Measurements from ENCODE around the gene CPT1A.

The CPT1A gene

DNA sequence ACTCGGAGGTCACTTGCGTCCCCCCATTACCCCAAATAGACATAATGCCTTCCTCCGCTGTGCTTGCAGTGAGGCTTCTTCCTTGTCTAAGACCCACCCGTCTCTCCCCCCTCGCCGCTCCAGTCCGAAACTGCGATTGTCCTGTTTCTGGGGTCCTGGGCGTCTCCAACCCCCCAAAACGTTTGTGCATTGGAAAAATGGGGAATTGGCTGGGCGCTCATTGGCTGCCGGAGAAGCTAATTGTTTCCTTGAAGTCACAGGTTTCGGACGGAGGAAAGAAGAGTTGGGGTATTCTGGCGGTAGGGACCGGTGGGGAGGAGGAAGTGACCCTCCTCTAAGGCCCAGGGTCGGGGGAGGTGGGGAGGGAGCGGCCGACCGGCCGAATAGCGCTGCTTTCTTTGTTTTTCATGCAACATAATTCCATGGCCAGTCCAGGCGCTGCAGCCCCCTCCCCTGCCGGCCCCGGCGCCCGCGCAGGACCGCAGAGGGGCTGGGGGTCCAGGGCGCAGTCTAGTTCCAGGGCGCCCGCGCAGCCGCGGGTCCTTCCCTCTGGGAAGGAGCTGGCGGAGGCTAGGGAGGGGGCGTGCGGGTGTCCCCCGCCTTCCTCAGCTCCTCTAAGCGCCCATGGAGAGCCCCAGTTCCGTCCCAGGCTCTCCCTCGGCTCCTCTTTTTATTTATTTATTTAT, 12.7 kb upstream of the CPT1A start:
- DNase-seq (ENCODE audit: low read depth in 1 of 2, low spot score in 1 of 2) = no peak

- DNase-seq (ENCODE audit: low read depth in 1 of 2, low spot score in 1 of 2) = no peak
Measured at GRCh38 chr11:68852628-68853027, 10.9 kb upstream of the CPT1A start.

DNA sequence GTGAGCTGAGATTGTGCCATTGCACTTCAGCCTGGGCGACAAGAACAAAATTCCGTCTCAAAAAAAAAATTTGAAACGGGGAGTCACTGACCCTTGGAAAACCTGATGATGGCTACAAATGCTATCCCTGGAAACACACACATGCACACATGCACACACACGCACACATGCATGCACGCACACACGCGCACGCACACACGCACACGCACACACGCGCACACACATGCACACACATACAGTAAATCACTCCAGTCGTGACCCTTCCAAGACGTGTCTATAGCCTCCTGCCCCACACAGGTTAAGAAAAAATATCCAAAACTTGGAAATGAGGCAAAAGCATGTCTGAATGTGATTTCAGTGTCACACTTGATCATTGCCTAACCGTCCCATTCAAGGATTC, 6.7 kb upstream of the CPT1A start:
- DNase-seq (ENCODE audit: low read depth in 1 of 2, low spot score in 1 of 2) = no peak

GRCh38 chr11:68847395-68847794, 5.7 kb upstream of the CPT1A start:
- no peak for DNase-seq (ENCODE audit: low read depth in 1 of 2, low spot score in 1 of 2)

DNA sequence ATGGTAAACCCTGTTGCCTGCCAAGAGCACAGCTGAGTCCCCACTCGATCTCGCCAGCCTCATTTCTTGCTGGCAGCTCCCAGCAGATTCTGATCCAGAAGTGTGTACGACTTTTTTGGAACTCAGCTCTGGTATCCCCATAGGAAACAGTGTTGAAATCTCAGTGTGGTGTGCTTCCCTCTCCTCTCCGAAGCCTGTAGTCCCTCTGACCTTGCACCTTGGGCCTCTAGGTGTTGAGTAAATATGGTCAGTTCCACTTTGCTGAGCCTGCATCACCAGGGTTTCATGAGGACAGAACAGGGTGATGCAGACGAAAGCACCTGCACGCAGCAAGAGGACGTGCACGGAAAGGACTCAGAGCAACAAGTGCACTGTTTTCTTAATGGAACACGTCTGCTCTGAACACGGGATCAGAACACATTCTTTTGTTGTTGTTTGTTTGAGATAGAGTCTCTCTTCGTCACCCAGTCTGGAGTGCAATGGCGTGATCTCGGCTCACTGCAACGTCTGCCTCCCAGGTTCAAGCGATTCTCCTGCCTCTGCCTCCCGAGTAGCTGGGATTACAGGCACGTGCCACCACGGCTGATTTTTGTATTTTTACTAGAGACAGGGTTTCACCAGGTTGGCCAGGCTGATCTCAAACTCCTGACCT, 3.8 kb upstream of the CPT1A start:
- DNase-seq (ENCODE audit: low read depth in 1 of 2, low spot score in 1 of 2) = no peak

DNA sequence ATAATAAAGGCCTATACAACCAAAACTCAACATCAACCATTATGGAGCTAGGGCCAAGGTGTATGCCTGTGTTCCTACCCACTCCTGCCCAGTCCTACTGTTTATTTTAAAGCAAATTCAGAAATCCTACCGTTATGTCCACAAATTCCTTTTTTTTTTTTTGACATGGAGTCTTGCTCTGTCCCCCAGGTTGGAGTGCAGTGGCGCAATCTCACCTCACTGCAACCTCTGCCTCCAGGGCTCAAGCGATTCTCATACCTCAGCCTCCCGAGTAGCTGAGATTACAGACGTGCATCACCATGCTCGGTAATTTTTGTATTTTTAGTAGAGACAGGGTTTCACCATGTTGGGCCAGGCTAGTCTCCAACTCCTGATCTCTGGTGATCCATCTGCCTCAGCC, 3.1 kb upstream of the CPT1A start:
- no peak for DNase-seq (ENCODE audit: low read depth in 1 of 2, low spot score in 1 of 2)

DNA sequence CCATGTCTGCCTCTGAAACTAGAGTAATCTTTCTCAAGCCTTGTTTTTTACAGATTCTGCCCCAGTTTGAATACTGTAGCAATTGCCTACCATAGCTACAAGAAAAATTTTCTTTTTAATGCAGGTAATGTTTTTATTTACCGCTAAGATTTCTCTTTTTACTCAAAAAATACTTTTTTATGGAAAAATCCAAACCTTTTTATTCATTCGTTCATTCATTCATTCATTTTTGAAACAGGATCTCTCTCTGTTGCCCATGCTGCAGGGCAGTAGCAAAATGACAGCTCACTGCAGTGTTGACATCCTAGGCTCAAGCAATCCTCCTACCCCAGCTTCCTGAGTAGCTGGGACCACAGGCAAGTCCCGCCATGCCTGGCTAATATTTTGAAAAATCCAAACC, 2.7 kb upstream of the CPT1A start:
- DNase-seq (ENCODE audit: low read depth in 1 of 2, low spot score in 1 of 2) = no peak

GRCh38 chr11:68843703-68844312, 2.1 kb upstream of the CPT1A start:
- DNase-seq (ENCODE audit: low read depth in 1 of 2, low spot score in 1 of 2) = peak; percentile 46 to 60

DNA sequence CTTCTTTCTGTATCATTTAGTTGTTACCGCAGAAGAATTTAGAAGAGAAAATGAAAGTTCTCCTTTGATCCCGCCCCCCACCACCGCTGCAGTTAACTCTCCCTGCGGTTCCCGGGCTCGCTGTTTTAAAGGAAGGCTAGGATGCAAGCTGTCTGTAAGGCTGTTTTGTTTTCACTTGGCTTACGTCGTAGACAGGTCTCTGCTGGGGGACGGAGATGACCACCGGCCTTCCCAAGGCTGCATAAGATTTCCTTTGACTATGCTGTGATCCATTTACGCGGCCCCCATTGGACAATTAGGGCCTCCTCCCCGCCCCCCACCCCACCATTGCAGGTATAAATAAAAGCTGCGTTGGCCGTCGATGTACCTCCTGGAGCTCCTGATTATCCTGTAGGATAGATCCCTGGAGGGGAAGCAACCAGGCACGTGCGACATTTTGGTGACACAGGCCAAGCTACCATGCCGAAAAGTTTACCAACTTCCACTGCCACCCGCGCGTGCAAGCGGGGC, 1.4 kb upstream of the CPT1A start:
- DNase-seq (ENCODE audit: low read depth in 1 of 2, low spot score in 1 of 2) = no peak

DNA sequence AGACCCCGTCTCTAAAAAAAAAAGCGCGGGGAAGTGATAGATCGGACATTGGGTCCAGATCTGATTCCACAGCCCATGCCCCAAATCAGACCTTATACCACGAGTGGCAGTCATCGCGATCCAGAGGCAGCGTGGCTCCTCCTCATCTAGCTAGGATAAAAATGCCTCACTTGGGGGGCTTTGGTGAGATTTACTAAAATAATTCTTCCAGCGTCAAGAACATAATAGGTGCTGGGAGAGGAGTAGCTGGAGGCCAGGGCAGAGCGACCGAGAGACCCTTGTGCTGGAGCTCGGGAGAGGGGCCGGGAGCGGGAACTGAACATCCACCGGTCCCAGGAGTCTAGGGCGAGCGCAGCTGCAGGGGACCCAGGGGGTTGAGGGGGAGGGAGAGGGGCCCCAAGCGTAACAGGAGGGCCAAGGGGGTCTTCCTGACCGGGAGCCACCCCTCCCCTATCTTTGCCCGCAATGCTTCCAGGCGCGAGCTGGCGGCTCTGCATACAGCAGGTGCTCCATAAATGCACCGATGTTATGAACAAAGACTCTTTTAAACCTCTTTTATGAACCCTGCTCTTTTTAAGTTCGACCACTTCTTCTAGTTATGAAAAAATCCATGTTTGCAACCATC, 823 bp upstream of the CPT1A start:
- DNase-seq (ENCODE audit: low read depth in 1 of 2, low spot score in 1 of 2) = no peak

DNA sequence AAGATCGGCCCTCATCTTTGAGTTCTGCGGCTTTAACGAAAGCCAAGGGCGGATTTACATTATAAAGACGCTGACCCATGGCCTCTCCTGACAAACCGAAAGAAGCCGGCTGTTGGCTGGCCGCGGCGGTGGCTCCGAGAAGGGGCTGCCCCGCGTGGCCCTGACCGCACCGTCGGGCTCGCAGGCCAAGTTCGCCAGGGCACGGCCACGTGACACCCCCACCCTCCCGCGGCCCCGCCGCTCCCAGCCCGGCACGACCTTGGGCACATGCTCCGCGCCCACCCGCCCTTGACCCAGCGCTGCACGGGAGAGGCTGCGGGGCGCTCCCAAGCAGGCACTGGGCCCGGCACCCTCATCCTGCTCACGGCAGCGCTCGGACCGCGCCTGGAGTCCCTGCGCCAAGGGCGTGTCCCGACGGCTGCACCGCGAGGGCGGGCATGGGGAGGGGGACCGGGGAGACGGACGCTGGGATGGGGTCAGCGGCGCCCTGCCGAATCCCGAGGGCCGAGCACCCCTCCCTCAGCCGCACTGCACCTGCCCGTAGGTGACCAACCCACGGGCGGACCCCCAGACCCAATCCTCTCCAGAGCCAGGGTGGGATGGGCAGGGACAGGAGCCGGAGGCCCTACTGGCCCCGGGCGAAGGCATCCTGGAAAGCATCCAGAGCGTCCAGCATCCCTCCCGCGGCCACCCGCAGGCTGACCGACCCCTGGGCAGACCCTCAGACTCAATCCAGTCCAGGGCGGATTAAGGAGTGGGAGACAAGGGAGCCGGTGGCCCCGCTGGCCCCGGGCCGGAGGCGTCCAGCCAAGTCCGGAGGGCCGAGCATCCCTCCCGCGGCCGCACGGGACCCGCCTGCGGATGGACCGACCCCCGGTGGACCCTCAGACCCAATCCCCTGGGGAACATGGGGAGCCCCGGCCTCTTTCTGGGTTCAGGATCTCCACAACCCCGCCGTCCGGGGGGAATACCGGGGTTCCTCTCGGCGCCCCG, 759 bp downstream of the CPT1A start:
- no peak for DNase-seq (ENCODE audit: low read depth in 1 of 2, low spot score in 1 of 2)

- no peak for DNase-seq (ENCODE audit: low read depth in 1 of 2, low spot score in 1 of 2)
Measured at GRCh38 chr11:68839911-68840641, 1.6 kb downstream of the CPT1A start.

GRCh38 chr11:68839054-68839865, 2.5 kb downstream of the CPT1A start:
- peak; percentile 90 to 93 for DNase-seq (ENCODE audit: low read depth in 1 of 2, low spot score in 1 of 2)

GRCh38 chr11:68838572-68838964, 3.1 kb downstream of the CPT1A start:
- no peak for DNase-seq (ENCODE audit: low read depth in 1 of 2, low spot score in 1 of 2)

DNA sequence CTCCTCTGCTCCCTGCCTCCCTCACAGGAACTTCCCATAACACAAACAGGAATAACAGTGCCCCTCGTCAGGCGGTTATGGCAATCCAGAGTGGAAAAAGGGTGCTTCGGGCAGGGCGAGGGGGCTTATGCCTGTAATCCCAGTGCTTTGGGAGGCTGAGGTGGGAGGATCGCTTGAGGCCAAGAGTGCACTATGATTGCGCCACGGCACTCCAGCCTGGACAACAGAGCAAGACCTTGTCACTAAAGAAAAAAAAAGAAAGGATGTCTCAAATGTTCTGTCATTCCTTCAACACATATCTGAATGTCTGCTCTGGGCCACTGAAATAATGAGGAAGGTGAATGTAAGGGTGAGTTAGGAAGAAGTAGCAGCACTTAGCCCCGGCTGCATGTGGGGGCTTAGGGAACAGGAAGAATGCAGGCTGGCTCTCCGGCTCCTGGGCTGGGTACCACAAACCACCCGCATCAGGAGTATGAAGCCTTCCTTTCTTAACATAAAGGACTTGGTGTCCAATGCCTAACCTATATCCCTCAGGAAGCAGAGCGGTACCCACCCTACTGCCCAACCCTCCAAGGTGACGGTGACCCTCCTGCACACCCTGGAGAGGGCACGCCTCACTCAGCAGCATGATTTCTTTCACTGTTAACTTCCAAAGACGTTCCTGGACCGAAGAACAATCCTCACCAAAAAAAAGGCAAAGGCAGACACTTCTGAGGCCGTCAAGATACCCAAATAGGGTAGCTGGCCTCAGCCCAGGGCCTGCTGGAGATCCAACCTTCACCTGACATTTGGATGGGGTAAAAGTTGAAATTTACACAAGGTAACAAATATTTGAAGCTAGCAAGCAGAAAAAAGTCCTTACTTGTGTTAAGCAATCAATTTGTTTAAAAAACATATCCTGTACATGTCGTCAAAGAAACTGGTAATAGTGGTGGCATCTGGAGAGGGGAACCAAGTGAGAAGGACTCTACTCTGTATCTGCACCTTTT, 3.8 kb downstream of the CPT1A start:
- no peak for DNase-seq (ENCODE audit: low read depth in 1 of 2, low spot score in 1 of 2)

- no peak for DNase-seq (ENCODE audit: low read depth in 1 of 2, low spot score in 1 of 2)
Measured at GRCh38 chr11:68835749-68836148, 6.0 kb downstream of the CPT1A start.

DNA sequence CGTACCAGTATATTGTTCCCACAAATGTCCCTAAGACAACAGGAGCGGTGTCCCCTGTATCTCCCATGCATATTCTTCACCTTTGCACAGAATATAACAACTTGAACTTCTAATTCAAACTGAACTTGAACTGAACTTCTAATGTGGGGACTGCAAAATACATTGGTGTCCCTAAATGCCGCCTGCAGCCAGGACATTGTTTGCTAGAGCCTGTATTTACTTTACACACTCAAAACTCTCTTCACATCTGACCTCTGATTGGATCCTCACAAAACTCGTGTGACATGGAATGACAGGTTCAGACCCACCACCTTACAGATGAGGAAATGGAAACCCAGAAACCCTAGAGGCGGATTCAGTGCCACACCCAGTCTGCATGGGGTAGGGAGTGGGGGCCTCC, 6.4 kb downstream of the CPT1A start:
- DNase-seq (ENCODE audit: low read depth in 1 of 2, low spot score in 1 of 2) = no peak

Measured in activated T-helper 1 cell treated with anti-CD3 and anti-CD28 coated beads, Interleukin-2, amount 50 U/mL, for 16 hours (primary cell).